BE2C (cell line): ENCODE measurements around the gene CDC42BPG.
A peak's percentile ranks its signal among the peaks of the same experiment; 100 is the strongest.

Experiments
- DNase-seq: peaks from one replicate; pipeline ENCODE4 v3.0.0-alpha.2; 2020
- H3K27me3 ChIP-seq: fragments of 250-450 bp; sonication (Bioruptor Pico); 2 replicates; pipeline ENCODE4 v1.5.1; 2020; ENCODE audit warnings: mild to moderate bottlenecking
- H3K36me3 ChIP-seq: fragments of 250-450 bp; sonication (Bioruptor Pico); 2 replicates; pipeline ENCODE4 v1.5.1; 2020; ENCODE audit warnings: mild to moderate bottlenecking
- H3K4me1 ChIP-seq: fragments of 250-450 bp; sonication (Bioruptor Pico); 2 replicates; pipeline ENCODE4 v1.5.1; 2020
- H3K4me3 ChIP-seq: 2 replicates; pipeline ENCODE4 v1.5.1; 2011; ENCODE audit warnings: low read depth, low read length
- H3K9me3 ChIP-seq: fragments of 250-450 bp; sonication (Bioruptor Pico); 2 replicates; pipeline ENCODE4 v1.5.1; 2020
- TF ChIP-seq, protein P1 (sequence below): IDR thresholded peaks from 2 replicates; pipeline ENCODE4 v1.5.1; 2012; ENCODE audit warnings: mild to moderate bottlenecking, low read depth, low read length

Gene CDC42BPG

DNA sequence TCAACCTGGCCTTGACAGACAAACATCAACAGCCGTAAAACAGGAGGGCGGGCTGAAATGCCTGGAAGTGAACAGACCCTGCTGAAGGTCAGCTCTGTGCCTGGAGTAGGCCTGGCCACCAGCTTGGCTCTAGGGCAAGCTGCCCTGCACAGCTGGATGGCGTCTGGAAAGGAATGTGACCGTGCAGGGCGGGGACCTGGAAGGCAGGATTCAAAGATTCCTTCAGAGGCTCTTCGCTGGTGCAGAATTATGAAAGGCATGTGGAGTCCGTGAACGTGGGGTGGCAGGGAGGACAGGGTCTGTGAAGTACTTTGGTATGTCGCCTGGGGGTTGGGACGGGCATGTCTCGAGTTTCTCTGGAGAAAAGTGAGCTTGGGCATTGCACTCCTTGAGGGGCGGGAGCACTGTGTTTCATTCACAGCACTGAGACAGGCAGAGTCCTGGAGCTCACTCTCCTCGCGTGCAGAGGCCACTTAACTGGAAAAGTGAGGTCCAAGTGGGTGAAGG is 32.4 kb upstream of the CDC42BPG start:
- Histone ChIP-seq H3K4me1 (no peaks in the 10 kb centered on the region), H3K9me3 (no peaks in the 10 kb centered on the region), H3K4me3 (peak overlapping the region; percentile 72), H3K36me3 (no peaks in the 10 kb centered on the region), H3K27me3 (no peaks in the 10 kb centered on the region)
- no peak for DNase-seq
- TF ChIP-seq, protein P1, sequence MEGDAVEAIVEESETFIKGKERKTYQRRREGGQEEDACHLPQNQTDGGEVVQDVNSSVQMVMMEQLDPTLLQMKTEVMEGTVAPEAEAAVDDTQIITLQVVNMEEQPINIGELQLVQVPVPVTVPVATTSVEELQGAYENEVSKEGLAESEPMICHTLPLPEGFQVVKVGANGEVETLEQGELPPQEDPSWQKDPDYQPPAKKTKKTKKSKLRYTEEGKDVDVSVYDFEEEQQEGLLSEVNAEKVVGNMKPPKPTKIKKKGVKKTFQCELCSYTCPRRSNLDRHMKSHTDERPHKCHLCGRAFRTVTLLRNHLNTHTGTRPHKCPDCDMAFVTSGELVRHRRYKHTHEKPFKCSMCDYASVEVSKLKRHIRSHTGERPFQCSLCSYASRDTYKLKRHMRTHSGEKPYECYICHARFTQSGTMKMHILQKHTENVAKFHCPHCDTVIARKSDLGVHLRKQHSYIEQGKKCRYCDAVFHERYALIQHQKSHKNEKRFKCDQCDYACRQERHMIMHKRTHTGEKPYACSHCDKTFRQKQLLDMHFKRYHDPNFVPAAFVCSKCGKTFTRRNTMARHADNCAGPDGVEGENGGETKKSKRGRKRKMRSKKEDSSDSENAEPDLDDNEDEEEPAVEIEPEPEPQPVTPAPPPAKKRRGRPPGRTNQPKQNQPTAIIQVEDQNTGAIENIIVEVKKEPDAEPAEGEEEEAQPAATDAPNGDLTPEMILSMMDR: no peak

DNA sequence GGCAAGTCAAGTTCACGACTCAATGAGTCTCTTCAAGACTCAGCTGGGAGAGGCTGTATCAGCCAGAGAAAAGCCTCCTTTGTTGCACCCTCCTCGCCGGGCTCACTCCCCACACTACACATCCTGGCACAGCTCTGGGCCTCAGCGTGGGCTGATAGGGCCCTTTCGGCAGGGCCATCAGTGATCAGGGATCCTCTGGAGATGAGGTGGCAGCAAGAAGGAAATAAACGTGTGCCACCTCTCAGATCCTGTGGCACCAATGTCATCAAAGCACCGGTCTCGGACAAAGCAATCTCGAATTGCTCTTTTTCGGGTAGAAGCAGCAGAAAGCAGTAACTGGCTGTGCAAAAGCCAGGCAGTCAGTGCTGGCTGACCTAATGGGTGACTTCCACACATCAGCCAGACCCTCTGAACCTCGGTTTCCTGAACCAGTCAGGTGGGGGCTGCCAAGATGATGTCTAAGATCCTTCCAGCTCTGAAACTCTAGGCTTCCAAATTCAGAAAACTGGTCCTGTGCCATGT is 31.8 kb upstream of the CDC42BPG start:
- Histone ChIP-seq H3K9me3 (no peaks in the 10 kb centered on the region), H3K4me1 (no peaks in the 10 kb centered on the region; the same call in 1 of the 2 replicates), H3K36me3 (no peaks in the 10 kb centered on the region), H3K4me3 (no peak overlapping the region; the same call in 1 of the 2 replicates), H3K27me3 (no peaks in the 10 kb centered on the region)
- no peak for DNase-seq
- TF ChIP-seq, protein P1: no peak

DNA sequence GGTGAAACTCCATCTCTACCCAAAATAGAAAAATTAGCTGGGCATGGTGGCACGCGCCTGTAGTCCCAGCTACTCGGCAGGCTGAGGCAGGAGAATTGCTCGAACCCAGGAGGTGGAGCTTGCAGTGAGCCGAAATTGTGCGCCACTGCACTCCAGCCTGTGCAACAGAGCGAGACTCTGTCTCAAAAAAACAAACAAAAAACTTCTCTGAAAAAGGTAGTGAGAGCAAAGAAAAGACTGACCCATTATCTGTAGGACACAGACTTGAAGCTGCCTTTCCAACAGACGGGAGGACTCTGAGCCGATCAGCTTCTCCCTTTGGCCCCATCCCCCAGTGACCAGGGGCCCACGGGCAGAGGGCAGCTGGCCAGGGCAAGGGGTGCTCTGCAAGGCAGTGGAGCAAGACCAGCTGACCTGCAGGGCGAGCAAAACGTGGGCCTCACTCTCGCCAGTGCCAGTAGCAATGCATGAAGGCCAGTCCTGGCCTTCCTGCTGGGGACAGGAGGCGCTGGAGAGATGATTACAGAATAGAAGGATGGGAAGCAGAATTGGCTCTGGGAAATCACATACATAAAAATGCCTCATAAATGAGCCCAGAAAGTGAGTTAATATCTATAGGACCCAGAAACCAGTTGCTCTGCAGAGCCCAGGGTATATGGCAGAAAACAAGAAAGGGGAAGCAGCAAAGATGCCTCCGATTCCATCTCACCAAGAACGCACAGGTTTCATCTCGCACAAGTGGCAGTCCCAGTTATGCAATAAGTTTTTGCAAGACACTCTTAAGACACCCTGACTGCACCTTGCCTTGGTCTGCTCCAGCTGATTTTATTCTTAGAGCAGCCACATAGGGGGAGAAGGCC is 31.1 kb upstream of the CDC42BPG start:
- DNase-seq: no peak
- TF ChIP-seq, protein P1: no peak
- Histone ChIP-seq H3K36me3 (no peaks in the 10 kb centered on the region), H3K4me1 (peaks cover under 1% of the 10 kb centered on the region), H3K4me3 (no peak overlapping the region), H3K27me3 (no peaks in the 10 kb centered on the region), H3K9me3 (no peaks in the 10 kb centered on the region)

DNA sequence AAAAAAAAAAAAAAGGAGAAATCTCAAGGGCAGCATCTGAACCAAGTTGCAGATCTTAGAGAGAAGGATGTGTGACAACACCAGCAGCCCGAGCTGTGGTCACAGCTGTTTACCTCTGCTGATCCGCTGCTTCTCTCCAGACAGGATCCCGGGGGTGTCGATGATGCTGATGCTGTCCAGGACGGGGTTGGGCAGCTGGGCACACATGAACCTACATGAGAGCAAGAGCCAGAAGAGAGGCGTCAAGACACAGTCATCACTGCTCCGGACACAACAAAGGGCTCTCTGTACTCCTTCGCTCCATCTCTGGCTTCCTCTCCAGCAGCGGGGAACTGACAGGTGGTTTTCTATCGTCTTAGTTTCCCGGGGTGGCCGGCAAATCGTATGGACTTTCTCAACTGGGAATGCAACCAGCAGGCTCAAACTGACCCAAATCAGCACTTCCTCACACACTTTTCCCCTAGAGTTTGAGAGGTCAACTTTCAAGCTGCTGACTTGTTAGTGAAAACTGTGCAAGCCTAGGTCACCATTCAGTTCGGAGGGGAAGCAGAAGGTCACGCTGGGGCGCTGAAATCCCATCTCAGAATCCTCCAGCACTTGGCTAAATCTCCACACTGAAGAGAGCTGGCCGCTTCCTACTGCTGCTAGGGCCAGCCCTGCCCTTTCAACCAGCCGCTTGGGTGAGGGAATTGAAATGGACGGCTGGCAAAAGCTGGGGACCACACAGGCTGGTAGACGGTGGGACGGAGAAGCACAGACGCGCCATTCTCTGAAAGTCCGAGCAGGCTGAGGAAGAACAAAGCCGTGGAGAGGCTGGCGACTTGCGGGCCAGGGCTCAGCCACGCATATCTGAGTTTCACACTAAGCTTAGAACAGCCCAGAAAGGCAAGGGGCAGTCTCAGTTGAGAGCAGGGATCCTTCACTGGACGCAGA is 30.1 kb upstream of the CDC42BPG start:
- no peak overlapping the region for H3K4me3 ChIP-seq
- DNase-seq: no peak
- TF ChIP-seq, protein P1: no peak
- peaks cover 7% of the 10 kb centered on the region for H3K4me1 ChIP-seq
- H3K27me3 ChIP-seq: no peaks in the 10 kb centered on the region
- H3K36me3 ChIP-seq: no peaks in the 10 kb centered on the region
- H3K9me3 ChIP-seq: no peaks in the 10 kb centered on the region

DNA sequence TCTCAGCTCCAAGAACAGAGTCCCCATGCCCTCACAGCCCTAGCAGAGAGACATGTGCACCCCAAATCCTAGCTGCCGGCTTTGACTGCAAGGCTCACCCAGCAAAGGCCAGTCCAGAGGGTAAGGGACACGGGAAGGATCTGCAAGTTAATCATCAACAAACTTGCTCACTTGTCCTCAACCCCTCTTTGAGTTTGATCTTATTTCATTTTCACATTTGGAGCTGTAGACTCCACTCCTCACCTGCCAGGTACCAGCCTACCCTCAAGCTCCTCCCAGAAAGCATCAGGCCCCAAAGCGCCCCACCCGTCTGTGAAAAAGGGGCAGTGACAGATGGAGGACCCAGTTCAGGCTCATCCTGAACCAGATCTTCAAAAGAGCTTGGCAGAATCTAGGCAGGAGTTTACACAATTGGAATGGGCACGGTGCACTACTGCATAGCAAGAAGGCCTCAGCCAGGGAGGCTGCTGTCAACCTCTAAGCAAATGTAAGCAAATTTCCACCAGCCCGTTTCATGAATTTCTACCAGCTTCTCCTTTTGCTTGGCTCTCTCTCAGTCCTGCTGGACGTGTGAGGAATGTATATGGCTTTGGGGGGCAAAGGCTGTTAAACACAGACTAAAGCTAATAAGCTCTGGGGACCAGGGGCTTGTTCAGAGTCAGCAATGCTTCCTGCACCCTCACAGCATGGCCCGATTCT is 28.5 kb upstream of the CDC42BPG start:
- no peaks in the 10 kb centered on the region for H3K36me3 ChIP-seq
- no peaks in the 10 kb centered on the region for H3K9me3 ChIP-seq
- no peaks in the 10 kb centered on the region for H3K27me3 ChIP-seq
- no peak for DNase-seq
- H3K4me3 ChIP-seq: no peak overlapping the region
- peaks cover 7% of the 10 kb centered on the region for H3K4me1 ChIP-seq
- TF ChIP-seq, protein P1: no peak
